Transverse colon (tissue), 4 donors: ENCODE data around the gene GDNF. TPM values are rescaled to one million over a fixed set of nuclear protein-coding genes. Genes with fewer than 3 reads are reported as not detected.

Source experiments
- DNase-seq: peaks from one replicate; pipeline ENCODE4 v3.0.0-alpha.2; 2019
- H3K27ac ChIP-seq, 4 donors: fragments of 200-600 bp; sonication (generic); 2 replicates each; pipeline ENCODE4 v1.5.1; 2016 to 2018; ENCODE audit warnings: inconsistent platforms in 4 of 4
- H3K27me3 ChIP-seq: fragments of 200-600 bp; sonication (generic); 2 replicates; pipeline ENCODE4 v1.5.1; 2017; ENCODE audit warnings: inconsistent platforms
- H3K36me3 ChIP-seq, 4 donors: fragments of 200-600 bp; sonication (generic); 2 replicates each; pipeline ENCODE4 v1.5.1; 2017 to 2019; ENCODE audit warnings: inconsistent platforms in 4 of 4
- H3K4me1 ChIP-seq, 4 donors: fragments of 200-600 bp; sonication (generic); 2 replicates each; pipeline ENCODE4 v1.5.1; 2017 to 2020; ENCODE audit warnings: inconsistent platforms in 4 of 4
- H3K4me3 ChIP-seq, 4 donors: fragments of 200-600 bp; sonication (generic); 1 replicate in 1 of 4; 2 replicates in 3 of 4; pipeline versions ENCODE4 v1.5.1 to v1.6.1; 2017 to 2019; ENCODE audit warnings: inconsistent platforms in 4 of 4
- H3K9me3 ChIP-seq, 2 donors: fragments of 200-600 bp; sonication (generic); 2 replicates each; pipeline ENCODE4 v1.5.1; 2017 to 2019; ENCODE audit warnings: inconsistent platforms in 2 of 2
- CTCF ChIP-seq, 5 experiments: fragments of 200-600 bp in 3 of 5; fragments of 450-650 bp in 2 of 5; sonication (generic) in 3 of 5; IDR thresholded peaks; 1 replicate in 2 of 5; 2 replicates in 3 of 5; pipeline ENCODE4 v1.5.1; 2016 to 2017; ENCODE audit warnings: antibody characterized with exemption in 5 of 5, inconsistent platforms in 3 of 5, mild to moderate bottlenecking in 2 of 5, moderate library complexity in 1 of 5
- EP300 ChIP-seq: sonication (generic); formaldehyde crosslinking; IDR thresholded peaks from one replicate; pipeline ENCODE4 v1.6.1; 2017; ENCODE audit warnings: antibody characterized with exemption, low read depth
- POLR2A ChIP-seq: fragments of 450-650 bp; IDR thresholded peaks from one replicate; pipeline ENCODE4 v1.6.1; 2016; ENCODE audit warnings: antibody characterized with exemption, mild to moderate bottlenecking, moderate library complexity
- POLR2AphosphoS5 ChIP-seq, 3 donors: sonication (generic); formaldehyde crosslinking; IDR thresholded peaks; one replicate each; pipeline ENCODE4 v1.6.1; 2016; ENCODE audit warnings: antibody characterized with exemption in 3 of 3
- WGBS, 2 donors: methylation state at CpG; one replicate each; pipeline ENCODE4 v1.1.5; 2018; ENCODE audit warnings: low coverage in 1 of 2; 5-methylcytosine and 5-hydroxymethylcytosine counted together
- in situ Hi-C, 4 donors: fragments of 200-750 bp; cut with MboI; loops; one replicate each; pipeline versions ENCODE4 v1.15.0 to v1.15.1; 2017; ENCODE audit warnings: low sequenced_read_pairs in 3 of 4, low pct_ligation_motif_present in 1 of 4, low pct_unique_long_range_greater_than_20kb in 1 of 4
- intact Hi-C: fragments of 100-400 bp; cut with DNase I; formaldehyde crosslinking; loops from one replicate; pipeline ENCODE4 v1.15.1; 2023; ENCODE audit warnings: low total_unique reads
- total RNA-seq, 4 donors: library from RNA; depleted of rRNA; stranded (reverse); fragments of >200 nt; gene quantifications; one replicate each; pipeline ENCODE4 v1.1.0, GENCODE V29; 2016

GDNF gene
- total RNA-seq, 4 donors from 2014 or later: 0.80 to 2.4 (median 1.8) TPM

GRCh38 chr5:37830348-37830747 lies 9.5 kb downstream of the GDNF start:
- WGBS, 2 donors: 69% methylated on average over 5 of the region's 5 CpGs; no CpG with 5 or more reads in 1 of the 2 donors
- Histone ChIP-seq H3K27ac (peak overlapping the region in 1 of 4 donors; percentile 40), H3K9me3 (no peaks in the 10 kb centered on the region), H3K4me1 (peaks cover 4 to 10% (median 6%) of the 10 kb centered on the region in 4 donors), H3K27me3 (peaks cover 27% of the 10 kb centered on the region), H3K36me3 (no peaks in the 10 kb centered on the region), H3K4me3 (no peak overlapping the region)
- TF ChIP-seq CTCF (IDR thresholded peaks at IDR 0.05): no peak
- no peak for TF ChIP-seq POLR2A
- no peak for TF ChIP-seq EP300
- no peak for TF ChIP-seq POLR2AphosphoS5 (IDR thresholded peaks at IDR 0.05)
- intact Hi-C loops: no loop called here
- in situ Hi-C loops: loop anchor here in 1 of 4 donors (10.0 kb wide), 1 partner anchor 364 kb away; no protein-coding TSS in a partner anchor
- no peak for DNase-seq

- DNase-seq: no peak
- peaks cover 0 to 10% (median 2%) of the 10 kb centered on the region in 4 donors for H3K4me1 ChIP-seq
- no peaks in the 10 kb centered on the region for H3K27me3 ChIP-seq
- H3K27ac ChIP-seq: no peak overlapping the region
- no peaks in the 10 kb centered on the region for H3K36me3 ChIP-seq
- H3K4me3 ChIP-seq: no peak overlapping the region
- TF ChIP-seq POLR2AphosphoS5 (IDR thresholded peaks at IDR 0.05): no peak
- TF ChIP-seq CTCF (IDR thresholded peaks at IDR 0.05): no peak
- intact Hi-C loops (no loop called here), in situ Hi-C loops (no loop called here)
- 33 to 46% methylated on average over 1 to 2 of the region's 2 CpGs for WGBS, 2 donors
- no peaks in the 10 kb centered on the region for H3K9me3 ChIP-seq
Measured at GRCh38 chr5:37825334-37825915, 14.4 kb downstream of the GDNF start.

GRCh38 chr5:37823433-37824152 lies 16.2 kb downstream of the GDNF start:
- H3K9me3 ChIP-seq: no peaks in the 10 kb centered on the region
- in situ Hi-C loops (no loop called here), intact Hi-C loops (no loop called here)
- no peak overlapping the region for H3K4me3 ChIP-seq
- peak overlapping the region in 2 of 4 donors; percentile 2 to 17 for H3K27ac ChIP-seq
- DNase-seq: no peak
- no peak for TF ChIP-seq CTCF (IDR thresholded peaks at IDR 0.05)
- no peak for TF ChIP-seq EP300
- TF ChIP-seq POLR2A: no peak
- TF ChIP-seq POLR2AphosphoS5 (IDR thresholded peaks at IDR 0.05): no peak
- WGBS, 2 donors: 77% methylated on average over 3 to 11 of the region's 11 CpGs
- H3K27me3 ChIP-seq: no peaks in the 10 kb centered on the region
- H3K36me3 ChIP-seq: no peaks in the 10 kb centered on the region
- peaks cover 0 to 10% (median 2%) of the 10 kb centered on the region in 4 donors for H3K4me1 ChIP-seq

- Histone ChIP-seq H3K4me3 (no peak overlapping the region), H3K36me3 (no peaks in the 10 kb centered on the region), H3K27me3 (no peaks in the 10 kb centered on the region), H3K4me1 (no peaks in the 10 kb centered on the region), H3K27ac (peak overlapping the region in 1 of 4 donors; percentile 10), H3K9me3 (no peaks in the 10 kb centered on the region)
- DNase-seq: no peak
- WGBS, 2 donors: 47 to 70% methylated on average over 2 to 3 of the region's 3 CpGs
- TF ChIP-seq POLR2AphosphoS5 (IDR thresholded peaks at IDR 0.05): peak in 1 of 3 donors; percentile 43
- TF ChIP-seq POLR2A: no peak
- TF ChIP-seq EP300: no peak
- no peak for TF ChIP-seq CTCF (IDR thresholded peaks at IDR 0.05)
- in situ Hi-C loops: no loop called here
- intact Hi-C loops: no loop called here
Measured at GRCh38 chr5:37816883-37817282, 23.0 kb downstream of the GDNF start.
